H9 (cell line): Measurements from ENCODE around the gene THSD4. TPM values are rescaled to one million over a fixed set of nuclear protein-coding genes. Genes with fewer than 3 reads are reported as not detected.

Experiments used
- DNase-seq: peaks from one replicate; pipeline ENCODE4 v3.0.0-alpha.2; 2017
- H2AFZ ChIP-seq: one replicate; pipeline ENCODE4 v1.6.1; 2013; ENCODE audit warnings: mild to moderate bottlenecking, low read length, control low read depth, moderate library complexity
- H2AK5ac ChIP-seq: 2 replicates; pipeline ENCODE4 v1.6.1; 2013; ENCODE audit warnings: low read length, control low read depth, mixed read lengths; ENCODE audit not compliant: insufficient read length
- H2BK120ac ChIP-seq: one replicate; pipeline ENCODE4 v1.6.1; 2013; ENCODE audit warnings: low read depth, mild to moderate bottlenecking, low read length, control low read depth, inconsistent platforms; ENCODE audit not compliant: poor library complexity, severe bottlenecking
- H2BK12ac ChIP-seq: 2 replicates; pipeline ENCODE4 v1.6.1; 2013; ENCODE audit warnings: low read length, control low read depth, mixed read lengths, low read depth; ENCODE audit not compliant: insufficient read length
- H2BK15ac ChIP-seq: 2 replicates; pipeline ENCODE4 v1.6.1; 2013; ENCODE audit warnings: low read depth, low read length, control low read depth
- H2BK20ac ChIP-seq: one replicate; pipeline ENCODE4 v1.6.1; 2013; ENCODE audit warnings: low read depth, mild to moderate bottlenecking, low read length, control low read depth, inconsistent platforms; ENCODE audit not compliant: poor library complexity, severe bottlenecking
- H2BK5ac ChIP-seq: 2 replicates; pipeline ENCODE4 v1.6.1; 2013; ENCODE audit warnings: low read length, control low read depth, mixed read lengths; ENCODE audit not compliant: insufficient read length
- H3K14ac ChIP-seq: 2 replicates; pipeline ENCODE4 v1.6.1; 2013; ENCODE audit warnings: low read length, control low read depth; ENCODE audit not compliant: insufficient read depth
- H3K18ac ChIP-seq: 2 replicates; pipeline ENCODE4 v1.6.1; 2013; ENCODE audit warnings: low read depth, mild to moderate bottlenecking, mixed read lengths, low read length, control low read depth; ENCODE audit not compliant: insufficient read length
- H3K23ac ChIP-seq: 2 replicates; pipeline ENCODE4 v1.6.1; 2013; ENCODE audit warnings: low read length, control low read depth, mixed read lengths, low read depth; ENCODE audit not compliant: insufficient read length
- H3K23me2 ChIP-seq: 2 replicates; pipeline ENCODE4 v1.6.1; 2013; ENCODE audit warnings: low read depth, mild to moderate bottlenecking, mixed read lengths, low read length, control low read depth; ENCODE audit not compliant: insufficient read length, poor library complexity, severe bottlenecking
- H3K27ac ChIP-seq: 2 replicates; pipeline ENCODE4 v1.5.1; 2013; ENCODE audit warnings: low read length, control low read depth, mixed read lengths, low read depth; ENCODE audit not compliant: insufficient read length
- H3K27me3 ChIP-seq: 2 replicates; pipeline ENCODE4 v1.6.1; 2013; ENCODE audit warnings: low read length, control low read depth, inconsistent platforms; ENCODE audit not compliant: insufficient read depth
- H3K4ac ChIP-seq: 2 replicates; pipeline ENCODE4 v1.6.1; 2013; ENCODE audit warnings: low read depth, mild to moderate bottlenecking, control low read depth, inconsistent platforms, low read length, moderate library complexity
- H3K4me1 ChIP-seq: 2 replicates; pipeline ENCODE4 v1.6.1; 2013; ENCODE audit warnings: low read length, control low read depth, inconsistent platforms; ENCODE audit not compliant: insufficient read depth
- H3K4me2 ChIP-seq: 2 replicates; pipeline ENCODE4 v1.6.1; 2013; ENCODE audit warnings: low read length, control low read depth, mixed read lengths; ENCODE audit not compliant: insufficient read length, insufficient read depth
- H3K56ac ChIP-seq: 2 replicates; pipeline ENCODE4 v1.6.1; 2013; ENCODE audit warnings: low read depth, mild to moderate bottlenecking, mixed read lengths, low read length, control low read depth; ENCODE audit not compliant: insufficient read length
- H3K79me1 ChIP-seq: 2 replicates; pipeline ENCODE4 v1.6.1; 2013; ENCODE audit warnings: low read depth, mild to moderate bottlenecking, moderate library complexity, low read length, control low read depth, inconsistent platforms; ENCODE audit not compliant: insufficient read depth, poor library complexity, severe bottlenecking
- H3K79me2 ChIP-seq: 2 replicates; pipeline ENCODE4 v1.6.1; 2013; ENCODE audit warnings: low read length, control low read depth, inconsistent platforms; ENCODE audit not compliant: insufficient read depth
- H3K9ac ChIP-seq: 2 replicates; pipeline ENCODE4 v1.6.1; 2013; ENCODE audit warnings: low read length, control low read depth, mixed read lengths; ENCODE audit not compliant: insufficient read length; ENCODE audit errors: extremely low read depth
- H3K9me3 ChIP-seq: one replicate; pipeline ENCODE4 v1.6.1; 2013; ENCODE audit warnings: low read depth, low read length, inconsistent platforms; ENCODE audit not compliant: control insufficient read depth
- H3T11ph ChIP-seq: one replicate; pipeline ENCODE4 v1.6.1; 2013; ENCODE audit warnings: mild to moderate bottlenecking, low read length, control low read depth, inconsistent platforms
- H4K20me1 ChIP-seq: one replicate; pipeline ENCODE4 v1.6.1; 2013; ENCODE audit not compliant: control insufficient read depth, insufficient read length, insufficient read depth
- H4K5ac ChIP-seq: 2 replicates; pipeline ENCODE4 v1.6.1; 2013; ENCODE audit warnings: low read depth, mild to moderate bottlenecking, mixed read lengths, low read length, control low read depth; ENCODE audit not compliant: insufficient read length
- H4K8ac ChIP-seq: replicated peaks from 2 replicates; pipeline ENCODE4 v1.6.1; 2013; ENCODE audit warnings: low read length, control low read depth, mixed read lengths, low read depth; ENCODE audit not compliant: insufficient read length
- H4K91ac ChIP-seq: 2 replicates; pipeline ENCODE4 v1.6.1; 2013; ENCODE audit warnings: low read depth, mild to moderate bottlenecking, moderate library complexity, mixed read lengths, low read length, control low read depth; ENCODE audit not compliant: insufficient read length
- H3K27ac Mint-ChIP-seq, 3 experiments: 2 replicates in 2 of 3; 3 replicates in 1 of 3; pipeline ENCODE4 v1.8.0; 2020 to 2021; ENCODE audit warnings: mixed read lengths in 3 of 3, mild to moderate bottlenecking in 1 of 3, moderate library complexity in 1 of 3
- H3K27me3 Mint-ChIP-seq: 2 replicates; pipeline ENCODE4 v1.8.0; 2021; ENCODE audit warnings: low read depth, mild to moderate bottlenecking, moderate library complexity, mixed read lengths
- H3K36me3 Mint-ChIP-seq, 3 experiments: 2 replicates in 2 of 3; 3 replicates in 1 of 3; pipeline ENCODE4 v1.8.0; 2020 to 2021; ENCODE audit warnings: low read depth in 3 of 3, mixed read lengths in 3 of 3; ENCODE audit not compliant: insufficient read depth in 1 of 3
- H3K4me1 Mint-ChIP-seq, 2 experiments: 2 replicates each; pipeline ENCODE4 v1.8.0; 2020; ENCODE audit warnings: mixed read lengths in 2 of 2
- H3K4me3 Mint-ChIP-seq, 2 experiments: 2 replicates in 1 of 2; 3 replicates in 1 of 2; pipeline ENCODE4 v1.8.0; 2020 to 2021; ENCODE audit warnings: mild to moderate bottlenecking in 2 of 2, mixed read lengths in 2 of 2, moderate library complexity in 1 of 2
- H3K9me3 Mint-ChIP-seq, 2 experiments: 2 replicates in 1 of 2; 3 replicates in 1 of 2; pipeline ENCODE4 v1.8.0; 2020; ENCODE audit warnings: mild to moderate bottlenecking in 2 of 2, mixed read lengths in 2 of 2, moderate library complexity in 1 of 2
- CTCF ChIP-seq: fragments of 200-600 bp; sonication (generic); conservative IDR thresholded peaks from 3 replicates; pipeline ENCODE4 v1.8.0; 2021; ENCODE audit warnings: antibody characterized with exemption, mild to moderate bottlenecking
- WGBS: extraction: QIAGEN DNeasy Blood & Tissue Kit; methylation state at CpG from one replicate; pipeline ENCODE4 v1.1.7; 2013; ENCODE audit warnings: missing lambda C conversion rate, low lambda C conversion rate, mixed read lengths; ENCODE audit not compliant: insufficient read length; ENCODE audit errors: extremely low coverage; 5-methylcytosine and 5-hydroxymethylcytosine counted together
- total RNA-seq: library from RNA; stranded (reverse); gene quantifications from 2 replicates; pipeline ENCODE4 v1.2.1, GENCODE V29; 2021

The THSD4 gene
- total RNA-seq, 1 experiment from 2014 or later: 5.5 TPM

- H3K18ac ChIP-seq: no peak overlapping the region
- H3K9ac ChIP-seq: no peak overlapping the region
- H3K27ac ChIP-seq: no peak overlapping the region
- H3K56ac ChIP-seq: no peak overlapping the region
- no peak overlapping the region for H2BK15ac ChIP-seq
- no peaks in the 10 kb centered on the region for H3K9me3 Mint-ChIP-seq
- no peak overlapping the region for H2BK12ac ChIP-seq
- no peaks in the 10 kb centered on the region; the same call in 1 of the 2 replicates for H3K27me3 Mint-ChIP-seq
- no peak overlapping the region for H3K4ac ChIP-seq
- H3K23me2 ChIP-seq: no peaks in the 10 kb centered on the region
- H3T11ph ChIP-seq: no peak overlapping the region
- H3K4me2 ChIP-seq: no peak overlapping the region
- TF ChIP-seq CTCF: no peak
- H2AK5ac ChIP-seq: no peak overlapping the region
- no peaks in the 10 kb centered on the region; a peak in 1 of 7 replicates for H3K36me3 Mint-ChIP-seq
- no peaks in the 10 kb centered on the region for H3K79me2 ChIP-seq
- H4K5ac ChIP-seq: no peak overlapping the region
- no peaks in the 10 kb centered on the region for H3K79me1 ChIP-seq
- no peak overlapping the region for H2BK20ac ChIP-seq
- no peak overlapping the region for H3K23ac ChIP-seq
- no peak overlapping the region for H3K14ac ChIP-seq
- H4K8ac ChIP-seq: no peak overlapping the region
- no CpG with 5 or more reads among the region's 2 CpGs for WGBS
- H3K4me1 Mint-ChIP-seq: peaks cover 50% of the 10 kb centered on the region in 2 experiments
- H3K27me3 ChIP-seq: no peaks in the 10 kb centered on the region
- H3K27ac Mint-ChIP-seq: no peak overlapping the region
- H2AFZ ChIP-seq: no peak overlapping the region
- H4K20me1 ChIP-seq: no peaks in the 10 kb centered on the region
- peaks cover 14% of the 10 kb centered on the region for H3K4me1 ChIP-seq
- H3K4me3 Mint-ChIP-seq: no peak overlapping the region
- no peaks in the 10 kb centered on the region for H3K9me3 ChIP-seq
- H2BK120ac ChIP-seq: no peak overlapping the region
- H2BK5ac ChIP-seq: no peak overlapping the region
- no peak overlapping the region for H4K91ac ChIP-seq
- no peak for DNase-seq
Measured at GRCh38 chr15:71630475-71630809, 515.2 kb downstream of the THSD4 start.
